ENCODE results near the gene SPO11.

GRCh38 chr20:57387463-57387862, 57.9 kb downstream of the SPO11 start:
- TF ChIP-seq, protein P1, sequence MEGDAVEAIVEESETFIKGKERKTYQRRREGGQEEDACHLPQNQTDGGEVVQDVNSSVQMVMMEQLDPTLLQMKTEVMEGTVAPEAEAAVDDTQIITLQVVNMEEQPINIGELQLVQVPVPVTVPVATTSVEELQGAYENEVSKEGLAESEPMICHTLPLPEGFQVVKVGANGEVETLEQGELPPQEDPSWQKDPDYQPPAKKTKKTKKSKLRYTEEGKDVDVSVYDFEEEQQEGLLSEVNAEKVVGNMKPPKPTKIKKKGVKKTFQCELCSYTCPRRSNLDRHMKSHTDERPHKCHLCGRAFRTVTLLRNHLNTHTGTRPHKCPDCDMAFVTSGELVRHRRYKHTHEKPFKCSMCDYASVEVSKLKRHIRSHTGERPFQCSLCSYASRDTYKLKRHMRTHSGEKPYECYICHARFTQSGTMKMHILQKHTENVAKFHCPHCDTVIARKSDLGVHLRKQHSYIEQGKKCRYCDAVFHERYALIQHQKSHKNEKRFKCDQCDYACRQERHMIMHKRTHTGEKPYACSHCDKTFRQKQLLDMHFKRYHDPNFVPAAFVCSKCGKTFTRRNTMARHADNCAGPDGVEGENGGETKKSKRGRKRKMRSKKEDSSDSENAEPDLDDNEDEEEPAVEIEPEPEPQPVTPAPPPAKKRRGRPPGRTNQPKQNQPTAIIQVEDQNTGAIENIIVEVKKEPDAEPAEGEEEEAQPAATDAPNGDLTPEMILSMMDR (IDR thresholded peaks at IDR 0.05; ENCODE audit: poor library complexity, severe bottlenecking), result no peak
- TF ChIP-seq TAF1 (IDR thresholded peaks at IDR 0.05; ENCODE audit: low read depth) (no peak), EZH2 (IDR thresholded peaks at IDR 0.05; ENCODE audit: borderline replicate concordance, insufficient read depth, low read length, poor library complexity, severe bottlenecking) (no peak), POLR2AphosphoS5 (IDR thresholded peaks at IDR 0.05) (no peak), SMC3 (conservative IDR thresholded peaks at IDR 0.05; ENCODE audit: poor library complexity) (no peak), RAD21 (conservative IDR thresholded peaks at IDR 0.05) (no peak), EP300 (conservative IDR thresholded peaks at IDR 0.05; ENCODE audit: poor library complexity, severe bottlenecking) (no peak)
- TF ChIP-seq, protein P2, sequence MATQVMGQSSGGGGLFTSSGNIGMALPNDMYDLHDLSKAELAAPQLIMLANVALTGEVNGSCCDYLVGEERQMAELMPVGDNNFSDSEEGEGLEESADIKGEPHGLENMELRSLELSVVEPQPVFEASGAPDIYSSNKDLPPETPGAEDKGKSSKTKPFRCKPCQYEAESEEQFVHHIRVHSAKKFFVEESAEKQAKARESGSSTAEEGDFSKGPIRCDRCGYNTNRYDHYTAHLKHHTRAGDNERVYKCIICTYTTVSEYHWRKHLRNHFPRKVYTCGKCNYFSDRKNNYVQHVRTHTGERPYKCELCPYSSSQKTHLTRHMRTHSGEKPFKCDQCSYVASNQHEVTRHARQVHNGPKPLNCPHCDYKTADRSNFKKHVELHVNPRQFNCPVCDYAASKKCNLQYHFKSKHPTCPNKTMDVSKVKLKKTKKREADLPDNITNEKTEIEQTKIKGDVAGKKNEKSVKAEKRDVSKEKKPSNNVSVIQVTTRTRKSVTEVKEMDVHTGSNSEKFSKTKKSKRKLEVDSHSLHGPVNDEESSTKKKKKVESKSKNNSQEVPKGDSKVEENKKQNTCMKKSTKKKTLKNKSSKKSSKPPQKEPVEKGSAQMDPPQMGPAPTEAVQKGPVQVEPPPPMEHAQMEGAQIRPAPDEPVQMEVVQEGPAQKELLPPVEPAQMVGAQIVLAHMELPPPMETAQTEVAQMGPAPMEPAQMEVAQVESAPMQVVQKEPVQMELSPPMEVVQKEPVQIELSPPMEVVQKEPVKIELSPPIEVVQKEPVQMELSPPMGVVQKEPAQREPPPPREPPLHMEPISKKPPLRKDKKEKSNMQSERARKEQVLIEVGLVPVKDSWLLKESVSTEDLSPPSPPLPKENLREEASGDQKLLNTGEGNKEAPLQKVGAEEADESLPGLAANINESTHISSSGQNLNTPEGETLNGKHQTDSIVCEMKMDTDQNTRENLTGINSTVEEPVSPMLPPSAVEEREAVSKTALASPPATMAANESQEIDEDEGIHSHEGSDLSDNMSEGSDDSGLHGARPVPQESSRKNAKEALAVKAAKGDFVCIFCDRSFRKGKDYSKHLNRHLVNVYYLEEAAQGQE (IDR thresholded peaks at IDR 0.05; ENCODE audit: borderline replicate concordance), result no peak
